Chondrocyte (in vitro differentiated cells): Measurements from ENCODE around the gene HLTF. TPM values are rescaled to one million over a fixed set of nuclear protein-coding genes. Genes with fewer than 3 reads are reported as not detected.

Source experiments
- DNase-seq: peaks from one replicate; pipeline ENCODE4 v3.0.0; 2021; ENCODE audit warnings: mixed read lengths, low spot score
- H3K27ac Mint-ChIP-seq: one replicate; pipeline ENCODE4 v1.8.0; 2021; ENCODE audit warnings: mild to moderate bottlenecking, moderate library complexity, mixed read lengths; ENCODE audit not compliant: unreplicated experiment
- H3K27me3 Mint-ChIP-seq: 2 replicates; pipeline ENCODE4 v1.8.0; 2021; ENCODE audit warnings: low read depth, mixed read lengths
- H3K36me3 Mint-ChIP-seq: 2 replicates; pipeline ENCODE4 v1.8.0; 2021; ENCODE audit warnings: low read depth, mixed read lengths
- H3K4me1 Mint-ChIP-seq: 2 replicates; pipeline ENCODE4 v1.8.0; 2021; ENCODE audit warnings: low read depth, mild to moderate bottlenecking, mixed read lengths
- H3K4me3 Mint-ChIP-seq: one replicate; pipeline ENCODE4 v1.8.0; 2021; ENCODE audit warnings: mild to moderate bottlenecking, moderate library complexity, mixed read lengths; ENCODE audit not compliant: unreplicated experiment
- H3K9me3 Mint-ChIP-seq: 2 replicates; pipeline ENCODE4 v1.8.0; 2021; ENCODE audit warnings: low read depth, mixed read lengths
- total RNA-seq: library from RNA; stranded (reverse); gene quantifications from 3 replicates; pipeline ENCODE4 v1.2.1, GENCODE V29; 2021
- TF ChIP-seq, protein P1 (sequence below): fragments of 200-600 bp; sonication (generic); IDR thresholded peaks from 2 replicates; pipeline ENCODE4 v1.5.0; 2021; ENCODE audit warnings: antibody characterized with exemption, mild to moderate bottlenecking, moderate library complexity

HLTF gene
- total RNA-seq, 1 donor from 2014 or later = 30.9 TPM

DNA sequence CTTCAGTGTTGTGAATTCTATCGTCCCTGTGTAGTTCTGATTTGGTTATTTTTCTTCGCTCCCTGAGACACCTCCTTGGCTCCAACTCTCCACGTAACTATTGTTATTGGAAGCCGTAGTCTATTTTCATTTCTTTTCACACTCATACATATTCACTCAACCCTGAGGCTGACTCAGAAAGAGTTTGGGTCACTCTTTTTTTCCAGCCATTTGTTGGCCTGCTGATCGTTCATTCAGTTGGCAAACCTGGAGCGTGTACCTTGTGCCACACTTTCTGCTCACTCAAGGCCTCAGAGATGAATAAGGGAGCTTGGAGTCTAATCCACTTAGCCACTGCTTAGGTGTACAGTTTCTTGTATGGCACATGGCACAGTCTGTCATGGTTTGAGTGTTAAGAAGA lies 72.6 kb downstream of the HLTF start:
- Mint-ChIP-seq H3K4me3 (no peak overlapping the region), H3K36me3 (peaks cover 24% of the 10 kb centered on the region), H3K4me1 (peaks cover 40% of the 10 kb centered on the region), H3K9me3 (no peaks in the 10 kb centered on the region), H3K27me3 (no peaks in the 10 kb centered on the region), H3K27ac (peak overlapping the region; percentile 18)
- no peak for DNase-seq
- TF ChIP-seq, protein P1, sequence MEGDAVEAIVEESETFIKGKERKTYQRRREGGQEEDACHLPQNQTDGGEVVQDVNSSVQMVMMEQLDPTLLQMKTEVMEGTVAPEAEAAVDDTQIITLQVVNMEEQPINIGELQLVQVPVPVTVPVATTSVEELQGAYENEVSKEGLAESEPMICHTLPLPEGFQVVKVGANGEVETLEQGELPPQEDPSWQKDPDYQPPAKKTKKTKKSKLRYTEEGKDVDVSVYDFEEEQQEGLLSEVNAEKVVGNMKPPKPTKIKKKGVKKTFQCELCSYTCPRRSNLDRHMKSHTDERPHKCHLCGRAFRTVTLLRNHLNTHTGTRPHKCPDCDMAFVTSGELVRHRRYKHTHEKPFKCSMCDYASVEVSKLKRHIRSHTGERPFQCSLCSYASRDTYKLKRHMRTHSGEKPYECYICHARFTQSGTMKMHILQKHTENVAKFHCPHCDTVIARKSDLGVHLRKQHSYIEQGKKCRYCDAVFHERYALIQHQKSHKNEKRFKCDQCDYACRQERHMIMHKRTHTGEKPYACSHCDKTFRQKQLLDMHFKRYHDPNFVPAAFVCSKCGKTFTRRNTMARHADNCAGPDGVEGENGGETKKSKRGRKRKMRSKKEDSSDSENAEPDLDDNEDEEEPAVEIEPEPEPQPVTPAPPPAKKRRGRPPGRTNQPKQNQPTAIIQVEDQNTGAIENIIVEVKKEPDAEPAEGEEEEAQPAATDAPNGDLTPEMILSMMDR = no peak

DNA sequence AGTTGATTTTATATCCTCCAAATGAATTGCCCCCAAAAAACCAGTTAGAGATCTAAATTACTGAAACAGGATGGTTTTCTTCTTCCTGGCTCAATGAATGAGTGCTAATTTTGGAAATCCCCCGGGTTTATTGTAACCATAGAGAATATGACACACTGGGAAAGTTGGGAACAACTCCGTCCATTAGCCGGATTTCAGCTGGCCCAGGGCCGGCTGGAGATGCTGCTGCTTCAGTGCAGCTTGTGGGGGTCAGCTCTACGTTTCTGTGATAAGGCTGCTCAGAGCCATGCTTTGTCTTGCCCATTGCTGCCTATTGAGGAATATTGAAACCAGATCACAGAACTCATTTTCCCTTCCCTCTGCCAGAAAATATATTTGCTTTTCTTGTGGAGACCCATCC lies 74.7 kb downstream of the HLTF start:
- H3K27ac Mint-ChIP-seq = no peak overlapping the region
- no peaks in the 10 kb centered on the region for H3K27me3 Mint-ChIP-seq
- DNase-seq = no peak

DNA sequence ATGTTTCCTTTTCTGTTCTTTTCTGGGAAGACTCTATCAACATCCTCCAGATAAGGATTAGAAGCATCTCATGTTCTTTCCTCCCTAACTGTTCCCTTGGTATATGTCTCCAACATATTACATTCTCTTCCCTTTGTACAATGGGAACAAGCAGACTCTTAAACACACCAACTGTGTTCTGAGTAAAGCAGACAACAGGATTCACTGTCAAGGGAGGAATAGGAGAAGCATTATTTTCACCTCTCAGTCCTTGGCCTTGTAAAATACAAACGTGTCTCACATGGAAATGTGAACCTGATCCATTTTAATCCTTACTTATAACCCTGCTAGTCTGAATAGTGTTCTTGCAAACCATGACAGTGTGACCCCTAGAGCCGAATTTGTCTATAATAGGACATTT lies 75.4 kb downstream of the HLTF start:
- DNase-seq = no peak
- Mint-ChIP-seq H3K27ac (no peak overlapping the region), H3K27me3 (no peaks in the 10 kb centered on the region), H3K9me3 (no peaks in the 10 kb centered on the region), H3K4me3 (no peak overlapping the region), H3K36me3 (peaks cover 38% of the 10 kb centered on the region), H3K4me1 (peaks cover 23% of the 10 kb centered on the region)
- TF ChIP-seq, protein P1 = no peak

More for the DNA sequence above, 74.7 kb downstream of the HLTF start:
- peaks cover 38% of the 10 kb centered on the region for H3K36me3 Mint-ChIP-seq
- TF ChIP-seq, protein P1 = no peak
- H3K4me1 Mint-ChIP-seq = peaks cover 29% of the 10 kb centered on the region
- H3K4me3 Mint-ChIP-seq = no peak overlapping the region
- H3K9me3 Mint-ChIP-seq = no peaks in the 10 kb centered on the region

DNA sequence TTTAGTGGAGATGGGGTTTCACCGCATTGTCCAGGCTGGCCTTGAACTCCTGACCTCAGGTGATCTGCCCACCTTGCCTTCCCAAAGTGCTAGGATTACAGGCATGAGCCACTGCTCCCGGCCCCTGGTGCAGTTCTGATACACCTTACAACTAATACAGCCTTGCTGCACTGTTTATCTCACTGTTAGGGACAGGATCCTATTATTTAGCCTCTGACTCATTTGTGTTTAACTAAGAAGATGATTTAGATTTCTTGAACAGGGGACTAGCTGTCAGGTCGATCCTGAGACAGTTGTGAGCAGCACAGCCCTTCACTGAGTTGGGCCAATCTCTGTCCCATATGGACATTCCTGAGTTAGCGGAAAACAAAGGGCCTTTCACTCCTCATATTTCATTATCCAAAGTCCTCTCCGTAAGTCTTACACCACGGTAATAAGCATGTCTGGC lies 75.8 kb downstream of the HLTF start:
- Mint-ChIP-seq H3K27ac (no peak overlapping the region), H3K9me3 (no peaks in the 10 kb centered on the region), H3K36me3 (peaks cover 36% of the 10 kb centered on the region), H3K4me3 (no peak overlapping the region), H3K4me1 (peaks cover 24% of the 10 kb centered on the region), H3K27me3 (no peaks in the 10 kb centered on the region)
- TF ChIP-seq, protein P1 = no peak
- no peak for DNase-seq

DNA sequence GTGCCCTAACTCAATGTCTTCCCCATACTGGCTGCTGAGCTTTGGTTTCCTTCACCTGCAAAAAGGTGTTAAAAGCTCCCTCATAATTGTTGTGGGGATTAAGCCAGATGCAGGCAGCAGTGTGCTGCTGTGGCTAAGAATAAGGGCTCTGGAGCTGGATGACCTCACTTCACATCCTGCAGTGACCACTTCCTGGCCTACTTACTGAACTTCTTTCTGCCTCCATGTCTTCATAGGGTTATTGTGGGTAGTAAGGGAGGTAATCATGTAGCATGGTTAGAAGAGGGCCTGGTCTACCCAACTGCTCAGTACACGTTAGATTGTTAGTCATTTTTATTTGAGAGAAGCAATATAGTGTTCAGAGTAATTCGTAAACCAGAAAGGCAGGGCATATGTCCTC lies 76.6 kb downstream of the HLTF start:
- Mint-ChIP-seq H3K4me1 (peaks cover 21% of the 10 kb centered on the region), H3K27me3 (no peaks in the 10 kb centered on the region), H3K36me3 (peaks cover 32% of the 10 kb centered on the region), H3K9me3 (no peaks in the 10 kb centered on the region), H3K27ac (no peak overlapping the region), H3K4me3 (no peak overlapping the region)
- TF ChIP-seq, protein P1 = no peak
- no peak for DNase-seq
